ENCODE measurements around the gene RCOR3.
"Not testable (repeated sequence)": the region's sequence is repeated elsewhere in the genome, so short reads cannot be mapped to it uniquely, and the experiment has no call there.

The RCOR3 gene

GRCh38 chr1:211260141-211261107, 1.3 kb downstream of the RCOR3 start:
- DNase-seq (ENCODE audit: low spot score) (peak; percentile 67), FAIRE-seq (no peak)

- FAIRE-seq = no peak
Observed at GRCh38 chr1:211261229-211261628, 2.1 kb downstream of the RCOR3 start.

GRCh38 chr1:211263022-211263421, 3.9 kb downstream of the RCOR3 start:
- not testable (repeated sequence) for DNase-seq (ENCODE audit: low spot score); FAIRE-seq

More at GRCh38 chr1:211261229-211261628, 2.1 kb downstream of the RCOR3 start:
- DNase-seq (ENCODE audit: low spot score) = no peak

- FAIRE-seq (no peak), DNase-seq (ENCODE audit: low spot score) (no peak)
Observed at GRCh38 chr1:211267204-211267857, 8.2 kb downstream of the RCOR3 start.

GRCh38 chr1:211279340-211279739, 20.2 kb downstream of the RCOR3 start:
- no peak for FAIRE-seq
- no peak for DNase-seq (ENCODE audit: low spot score)

- no peak for FAIRE-seq
Observed at GRCh38 chr1:211280910-211281309, 21.7 kb downstream of the RCOR3 start.

GRCh38 chr1:211281320-211282022, 22.3 kb downstream of the RCOR3 start:
- DNase-seq (ENCODE audit: low spot score) = no peak
- no peak for FAIRE-seq

More at GRCh38 chr1:211280910-211281309, 21.7 kb downstream of the RCOR3 start:
- no peak for DNase-seq (ENCODE audit: low spot score)

- FAIRE-seq (no peak), DNase-seq (ENCODE audit: low spot score) (no peak)
Observed at GRCh38 chr1:211282023-211282373, 22.8 kb downstream of the RCOR3 start.

GRCh38 chr1:211285196-211285595, 26.0 kb downstream of the RCOR3 start:
- FAIRE-seq = no peak
- no peak for DNase-seq (ENCODE audit: low spot score)

GRCh38 chr1:211287218-211287617, 28.1 kb downstream of the RCOR3 start:
- FAIRE-seq = no peak
- DNase-seq (ENCODE audit: low spot score) = no peak

- DNase-seq (ENCODE audit: low spot score) = no peak
- FAIRE-seq = no peak
Observed at GRCh38 chr1:211292411-211292810, 33.2 kb downstream of the RCOR3 start.

- DNase-seq (ENCODE audit: low spot score) = no peak
- FAIRE-seq = no peak
Observed at GRCh38 chr1:211296396-211296795, 37.2 kb downstream of the RCOR3 start.

GRCh38 chr1:211305044-211305443, 45.9 kb downstream of the RCOR3 start:
- FAIRE-seq (no peak), DNase-seq (ENCODE audit: low spot score) (no peak)

GRCh38 chr1:211309617-211310016, 50.5 kb downstream of the RCOR3 start:
- FAIRE-seq = no peak
- no peak for DNase-seq (ENCODE audit: low spot score)

GRCh38 chr1:211313392-211313791, 54.2 kb downstream of the RCOR3 start:
- FAIRE-seq (peak; percentile 76), DNase-seq (ENCODE audit: low spot score) (no peak)

- DNase-seq (ENCODE audit: low spot score) (no peak), FAIRE-seq (no peak)
Observed at GRCh38 chr1:211318576-211319280, 59.6 kb downstream of the RCOR3 start.

- DNase-seq (ENCODE audit: low spot score) (no peak), FAIRE-seq (no peak)
Observed at GRCh38 chr1:211319892-211320291, 60.7 kb downstream of the RCOR3 start.

GRCh38 chr1:211320980-211321379, 61.8 kb downstream of the RCOR3 start:
- DNase-seq (ENCODE audit: low spot score) (no peak), FAIRE-seq (no peak)

GRCh38 chr1:211321646-211322045, 62.5 kb downstream of the RCOR3 start:
- not testable (repeated sequence) for DNase-seq (ENCODE audit: low spot score); FAIRE-seq

- peak; percentile 69 for DNase-seq (ENCODE audit: low spot score)
- no peak for FAIRE-seq
Observed at GRCh38 chr1:211323156-211324063, 64.2 kb downstream of the RCOR3 start.

Measured in urothelium cell line (cell line).